Body of pancreas (tissue), 4 donors: ENCODE measurements around the gene TGM1.

Experiments
- CTCF ChIP-seq, 7 experiments: fragments of 450-650 bp in 4 of 7; fragments of 200-600 bp in 3 of 7; sonication (generic) in 3 of 7; IDR thresholded peaks; one replicate each; pipeline ENCODE4 v1.5.1; 2016 to 2019; ENCODE audit warnings: antibody characterized with exemption in 7 of 7
- POLR2A ChIP-seq, 3 donors: fragments of 450-650 bp; IDR thresholded peaks; one replicate each; pipeline ENCODE4 v1.6.1; 2016; ENCODE audit warnings: antibody characterized with exemption in 3 of 3, mild to moderate bottlenecking in 2 of 3

GRCh38 chr14:24290746-24291145 lies 27.8 kb upstream of the TGM1 start:
- TF ChIP-seq POLR2A (IDR thresholded peaks at IDR 0.05) (no peak), CTCF (IDR thresholded peaks at IDR 0.05) (no peak)
